NT2/D1 (cell line): ENCODE measurements around the gene SLC16A4.

Experiments used
- SUZ12 ChIP-seq: IDR thresholded peaks from 2 replicates; pipeline ENCODE4 v1.6.1; 2011; ENCODE audit not compliant: insufficient read length, insufficient read depth; ENCODE audit errors: extremely low read depth
- ZNF274 ChIP-seq: IDR thresholded peaks from 2 replicates; pipeline ENCODE4 v1.6.1; 2011; ENCODE audit warnings: mild to moderate bottlenecking, low read depth, low read length

GRCh38 chr1:110319332-110320167 lies 71.3 kb downstream of the SLC16A4 start:
- TF ChIP-seq SUZ12 (no peak), ZNF274 (no peak)
